Lung (tissue), 12 donors: ENCODE measurements around the gene NBEA. TPM values are rescaled to one million over a fixed set of nuclear protein-coding genes. Genes with fewer than 3 reads are reported as not detected.

ENCODE experiments used
- ATAC-seq: fragments of 200-7000 bp; cut with Tn5 transposase; one replicate; pipeline ENCODE4 v1.9.1; 2020; ENCODE audit warnings: moderate number of reproducible peaks; ENCODE audit not compliant: insufficient read depth, low FRiP score
- DNase-seq, 3 donors: peaks; one replicate each; pipeline ENCODE4 v3.0.0-alpha.2; 2013 to 2017
- H3K27ac ChIP-seq, 2 donors: one replicate each; pipeline ENCODE4 v1.5.1; 2013; ENCODE audit warnings: mild to moderate bottlenecking in 2 of 2, moderate library complexity in 2 of 2, control low read depth in 1 of 2, inconsistent platforms in 1 of 2, low read depth in 1 of 2, low read length in 1 of 2
- H3K27me3 ChIP-seq, 3 donors: one replicate each; pipeline ENCODE4 v1.5.1; 2013; ENCODE audit warnings: low read length in 2 of 3; ENCODE audit not compliant: control insufficient read depth in 3 of 3, insufficient read depth in 3 of 3
- H3K36me3 ChIP-seq, 4 donors: one replicate each; pipeline ENCODE4 v1.5.1; 2013; ENCODE audit warnings: low read length in 4 of 4, mild to moderate bottlenecking in 1 of 4, moderate library complexity in 1 of 4; ENCODE audit not compliant: control insufficient read depth in 4 of 4, insufficient read depth in 4 of 4
- H3K4me1 ChIP-seq, 5 donors: one replicate each; pipeline ENCODE4 v1.5.1; 2013; ENCODE audit warnings: low read length in 5 of 5, mild to moderate bottlenecking in 2 of 5, moderate library complexity in 1 of 5; ENCODE audit not compliant: control insufficient read depth in 5 of 5, insufficient read depth in 5 of 5
- H3K4me3 ChIP-seq: one replicate; pipeline ENCODE4 v1.5.1; 2013; ENCODE audit warnings: mild to moderate bottlenecking, control low read depth, moderate library complexity
- H3K9ac ChIP-seq, 2 donors: one replicate each; pipeline ENCODE4 v1.5.1; 2013; ENCODE audit warnings: low read length in 2 of 2, control low read depth in 1 of 2; ENCODE audit not compliant: insufficient read depth in 1 of 2
- H3K9me3 ChIP-seq, 4 donors: one replicate each; pipeline ENCODE4 v1.5.1; 2013; ENCODE audit warnings: low read length in 3 of 4, mild to moderate bottlenecking in 1 of 4, moderate library complexity in 1 of 4; ENCODE audit not compliant: control insufficient read depth in 4 of 4, insufficient read depth in 3 of 4
- CTCF ChIP-seq: IDR thresholded peaks from 2 replicates; pipeline ENCODE4 v1.5.1; 2012; ENCODE audit warnings: mild to moderate bottlenecking; ENCODE audit errors: control extremely low read depth, extremely low read depth
- WGBS, 2 donors: extraction: QIAGEN DNeasy Blood & Tissue Kit; methylation state at CpG; one replicate each; pipeline ENCODE4 v1.1.7; 2013; 5-methylcytosine and 5-hydroxymethylcytosine counted together
- polyA plus RNA-seq, 2 donors: library from polyadenylated mRNA; stranded (reverse); fragments of 200-250 nt; gene quantifications; one replicate each; pipeline ENCODE4 v1.2.1, GENCODE V29; 2013
- total RNA-seq, 2 donors: library from RNA; depleted of rRNA in 1 of 2; stranded (reverse); fragments of >200 nt in 1 of 2; gene quantifications; one replicate each; pipeline ENCODE4 v1.2.1, GENCODE V29; 2014 to 2021
- donor health status: control.
- donor health status: control.
- donor health status: Bipolar disorder and iron deficiency.
- donor health status: healthy.
- donor health status: DM: yes; HTN: yes; CAD: no.

NBEA gene
- total and polyA plus RNA-seq, 4 donors: 1.6 to 26.5 (median 5.3) TPM

- TF ChIP-seq CTCF: no peak
- DNase-seq (peak in 2 of 3 donors; percentile 20 to 55), ATAC-seq (no peak)
- H3K9ac ChIP-seq: no peak overlapping the region
- H3K9me3 ChIP-seq: peaks cover 0 to 20% (median 0%) of the 10 kb centered on the region in 4 donors
- H3K4me1 ChIP-seq: peaks cover 0 to 34% (median 9%) of the 10 kb centered on the region in 5 donors
- no peak overlapping the region for H3K27ac ChIP-seq
- peaks cover 1 to 98% (median 97%) of the 10 kb centered on the region in 3 donors for H3K27me3 ChIP-seq
- no peak overlapping the region for H3K4me3 ChIP-seq
- no peaks in the 10 kb centered on the region for H3K36me3 ChIP-seq
These were observed 531.2 kb downstream of the NBEA start for GRCh38 chr13:35473206-35473775.

- H3K4me1 ChIP-seq: peaks cover 0 to 38% (median 9%) of the 10 kb centered on the region in 5 donors
- H3K36me3 ChIP-seq: no peaks in the 10 kb centered on the region
- ATAC-seq (no peak), DNase-seq (peak in 2 of 3 donors; percentile 20 to 66)
- no peak overlapping the region for H3K27ac ChIP-seq
- peaks cover 4 to 98% (median 97%) of the 10 kb centered on the region in 3 donors for H3K27me3 ChIP-seq
- no peak overlapping the region for H3K9ac ChIP-seq
- 76 to 79% methylated on average over 2 of the region's 2 CpGs for WGBS, 2 donors
- H3K9me3 ChIP-seq: peaks cover 0 to 25% (median 0%) of the 10 kb centered on the region in 4 donors
- H3K4me3 ChIP-seq: no peak overlapping the region
- TF ChIP-seq CTCF: no peak
These were observed 531.7 kb downstream of the NBEA start for GRCh38 chr13:35473802-35474201.

DNA sequence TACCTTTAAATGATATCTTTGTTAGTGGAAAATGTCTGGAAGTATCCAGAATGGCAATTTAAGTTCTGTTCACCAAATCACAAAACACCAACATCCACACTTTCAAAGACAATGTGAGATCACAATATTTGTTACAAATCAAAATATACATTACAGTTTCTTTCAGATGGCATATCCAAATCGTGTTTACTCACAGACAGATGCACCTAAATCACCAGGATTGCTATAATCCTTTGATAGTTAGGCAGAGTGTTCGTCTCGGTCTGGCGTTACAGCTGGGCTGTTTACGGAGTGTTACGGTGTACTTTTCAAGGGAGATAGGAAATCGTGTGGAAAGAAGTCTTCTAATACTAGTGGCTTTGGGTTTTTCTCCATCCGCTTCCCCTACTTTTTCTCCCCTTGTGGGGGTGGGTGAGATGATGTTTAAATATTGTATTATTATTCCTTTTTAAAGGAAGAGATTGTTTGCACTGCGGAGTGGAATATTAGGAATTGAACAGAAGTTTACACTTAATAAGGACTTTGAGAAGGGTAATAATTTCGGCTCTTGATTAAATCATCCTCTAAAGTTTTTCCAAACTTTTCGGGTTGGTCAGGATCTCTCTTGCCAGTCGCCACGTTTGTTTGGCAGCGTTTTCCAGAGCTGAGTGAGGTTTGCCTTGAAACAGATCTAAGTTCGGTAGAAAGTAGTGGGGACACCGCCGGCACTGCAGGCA, 532.6 kb downstream of the NBEA start:
- Histone ChIP-seq H3K27me3 (peaks cover 4 to 99% (median 97%) of the 10 kb centered on the region in 3 donors), H3K9ac (no peak overlapping the region), H3K27ac (no peak overlapping the region), H3K4me3 (peak overlapping the region; percentile 21), H3K9me3 (peaks cover 0 to 26% (median 0%) of the 10 kb centered on the region in 4 donors), H3K4me1 (peaks cover 0 to 38% (median 9%) of the 10 kb centered on the region in 5 donors), H3K36me3 (no peaks in the 10 kb centered on the region)
- WGBS, 2 donors: 21 to 31% methylated on average over 17 of the region's 17 CpGs
- DNase-seq (peak; percentile 44 to 78 (median 61)), ATAC-seq (no peak)
- TF ChIP-seq CTCF: no peak
